HEK293 (cell line): ENCODE results near the gene SMKR1.

Source experiments
- CTCF ChIA-PET: fragments of 350-600 bp; formaldehyde crosslinking; extraction: SDS; loops from one replicate; lab custom pipeline; 2021; ENCODE audit warnings: antibody characterized with exemption; lab: Yijun Ruan, JAX
- POLR2A ChIA-PET: fragments of 300-600 bp; formaldehyde crosslinking; extraction: SDS; loops from one replicate; lab custom pipeline; 2020; ENCODE audit warnings: antibody characterized with exemption, inconsistent platforms; lab: Yijun Ruan, JAX
- H3K27ac ChIP-seq: fragments of 200-500 bp; sonication (Bioruptor generic); 2 replicates; pipeline ENCODE4 v1.5.1; 2014; ENCODE audit warnings: low read depth, low read length, control low read depth, inconsistent platforms; ENCODE audit errors: extremely low read depth
- H3K36me3 ChIP-seq, 2 experiments: fragments of 200-500 bp in 1 of 2; sonication (Bioruptor generic) in 1 of 2; 1 replicate in 1 of 2; 2 replicates in 1 of 2; pipeline ENCODE4 v1.5.1; 2014 to 2017; ENCODE audit warnings: inconsistent platforms in 2 of 2, low read length in 2 of 2; ENCODE audit not compliant: control insufficient read depth in 2 of 2, insufficient read depth in 1 of 2
- H3K4me1 ChIP-seq: fragments of 200-500 bp; sonication (Bioruptor generic); 2 replicates; pipeline ENCODE4 v1.5.1; 2014; ENCODE audit warnings: mild to moderate bottlenecking, low read length, inconsistent platforms; ENCODE audit not compliant: control insufficient read depth, insufficient read depth
- H3K4me3 ChIP-seq: 2 replicates; pipeline ENCODE4 v1.5.1; 2011; ENCODE audit warnings: low read depth, mild to moderate bottlenecking, control low read depth, low read length, moderate library complexity
- H3K9me3 ChIP-seq: fragments of 200-500 bp; sonication (Bioruptor generic); 2 replicates; pipeline ENCODE4 v1.5.1; 2014; ENCODE audit warnings: low read depth, low read length, inconsistent platforms; ENCODE audit not compliant: control insufficient read depth, insufficient read depth
- GLI2 ChIP-seq: fragments of 450-650 bp; formaldehyde crosslinking; IDR thresholded peaks from 2 replicates; pipeline ENCODE4; 2017; ENCODE audit warnings: missing biosample characterization, missing genetic modification characterization, low read depth, borderline replicate concordance
- REPIN1 ChIP-seq: fragments of 450-650 bp; formaldehyde crosslinking; IDR thresholded peaks from 2 replicates; pipeline ENCODE4 v1.5.1; 2017; ENCODE audit warnings: missing biosample characterization, missing genetic modification characterization, low read depth
- SCRT1 ChIP-seq: fragments of 450-650 bp; formaldehyde crosslinking; IDR thresholded peaks from 2 replicates; pipeline ENCODE4 v1.5.1; 2016; ENCODE audit warnings: missing biosample characterization, missing genetic modification characterization, borderline replicate concordance
- SETDB1 ChIP-seq: IDR thresholded peaks from one replicate; pipeline ENCODE4 v1.6.1; 2017; ENCODE audit warnings: mild to moderate bottlenecking, low read length, moderate library complexity, mixed read lengths; ENCODE audit not compliant: insufficient read length
- ZBTB48 ChIP-seq: fragments of 450-650 bp; formaldehyde crosslinking; IDR thresholded peaks from 2 replicates; pipeline ENCODE4 v1.5.1; 2016; ENCODE audit warnings: missing biosample characterization, missing genetic modification characterization
- ZNF791 ChIP-seq: fragments of 450-650 bp; formaldehyde crosslinking; IDR thresholded peaks from 2 replicates; pipeline ENCODE4 v1.5.1; 2016; ENCODE audit warnings: missing biosample characterization, missing genetic modification characterization
- TF ChIP-seq, protein P1 (sequence below): fragments of 450-650 bp; formaldehyde crosslinking; IDR thresholded peaks from 2 replicates; pipeline ENCODE4 v1.5.1; 2016; ENCODE audit warnings: missing biosample characterization, missing genetic modification characterization
- TF ChIP-seq, protein P2 (sequence below): sonication (generic); formaldehyde crosslinking; IDR thresholded peaks from 2 replicates; pipeline ENCODE4 v1.8.1; 2022; ENCODE audit warnings: mild to moderate bottlenecking, moderate library complexity, missing genetic modification reagents
- TF ChIP-seq, protein P3 (sequence below): fragments of 450-650 bp; formaldehyde crosslinking; IDR thresholded peaks from 2 replicates; pipeline ENCODE4 v1.5.1; 2016; ENCODE audit warnings: missing biosample characterization, missing genetic modification characterization
- TF ChIP-seq, protein P4 (sequence below): fragments of 450-650 bp; formaldehyde crosslinking; IDR thresholded peaks from 2 replicates; pipeline ENCODE4 v1.5.1; 2017; ENCODE audit warnings: missing biosample characterization, missing genetic modification characterization
- TF ChIP-seq, protein P5 (sequence below): fragments of 450-650 bp; formaldehyde crosslinking; IDR thresholded peaks from 2 replicates; pipeline ENCODE4 v1.5.1; 2016; ENCODE audit warnings: missing biosample characterization, missing genetic modification characterization

Gene SMKR1

DNA sequence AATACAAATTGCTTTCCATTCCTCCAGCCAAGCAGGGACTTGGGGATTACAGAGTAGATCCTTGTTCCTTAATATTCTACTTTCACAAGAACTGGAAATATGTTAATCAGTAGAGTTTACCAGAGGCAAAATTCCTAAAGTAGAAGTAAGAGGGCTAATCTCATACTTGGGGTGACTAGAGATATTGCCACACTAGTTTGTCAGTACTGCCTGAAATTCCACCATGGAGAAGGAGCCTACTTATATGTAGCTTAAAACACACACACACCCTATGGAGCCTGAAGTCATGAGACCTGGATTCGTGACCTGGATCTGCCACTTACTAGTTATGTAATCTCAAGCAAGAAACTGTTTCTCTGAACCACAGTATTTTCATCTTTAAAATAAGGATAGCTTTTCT, 34.2 kb upstream of the SMKR1 start (continued):
- TF ChIP-seq GLI2 (tag by site-specific recombination), result no peak

DNA sequence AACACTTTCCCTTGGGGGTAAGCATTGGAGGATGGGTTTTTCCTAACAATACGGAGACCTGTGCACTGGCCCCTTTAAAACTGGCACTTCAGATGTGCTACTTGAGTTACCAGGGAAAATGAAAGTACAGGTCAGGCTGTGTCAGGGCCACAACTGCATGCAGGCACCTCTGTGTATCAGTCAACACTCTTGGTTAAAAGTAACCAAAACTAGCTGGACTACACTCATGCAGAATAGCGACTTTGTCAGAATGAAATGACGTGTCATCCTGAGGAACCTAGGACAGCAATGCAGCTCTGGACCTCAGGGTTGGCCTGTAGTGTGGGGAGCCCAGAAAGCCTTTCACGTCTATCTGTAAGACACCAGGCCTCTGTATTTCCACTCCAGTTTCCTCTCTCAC, 33.8 kb upstream of the SMKR1 start:
- Histone ChIP-seq H3K36me3 (peaks cover 3 to 48% of the 10 kb centered on the region in 2 experiments), H3K4me3 (no peak overlapping the region), H3K9me3 (no peaks in the 10 kb centered on the region), H3K4me1 (no peaks in the 10 kb centered on the region), H3K27ac (no peak overlapping the region)
- POLR2A ChIA-PET, result no interaction called here
- CTCF ChIA-PET, result interaction anchor here (0.7 to 6.6 kb wide), 6 partner anchors 35 to 250 kb away, joined by 3 to 74 read pairs (median 6); no protein-coding TSS in a partner anchor
- TF ChIP-seq, protein P1, sequence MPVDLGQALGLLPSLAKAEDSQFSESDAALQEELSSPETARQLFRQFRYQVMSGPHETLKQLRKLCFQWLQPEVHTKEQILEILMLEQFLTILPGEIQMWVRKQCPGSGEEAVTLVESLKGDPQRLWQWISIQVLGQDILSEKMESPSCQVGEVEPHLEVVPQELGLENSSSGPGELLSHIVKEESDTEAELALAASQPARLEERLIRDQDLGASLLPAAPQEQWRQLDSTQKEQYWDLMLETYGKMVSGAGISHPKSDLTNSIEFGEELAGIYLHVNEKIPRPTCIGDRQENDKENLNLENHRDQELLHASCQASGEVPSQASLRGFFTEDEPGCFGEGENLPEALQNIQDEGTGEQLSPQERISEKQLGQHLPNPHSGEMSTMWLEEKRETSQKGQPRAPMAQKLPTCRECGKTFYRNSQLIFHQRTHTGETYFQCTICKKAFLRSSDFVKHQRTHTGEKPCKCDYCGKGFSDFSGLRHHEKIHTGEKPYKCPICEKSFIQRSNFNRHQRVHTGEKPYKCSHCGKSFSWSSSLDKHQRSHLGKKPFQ, result no peak

DNA sequence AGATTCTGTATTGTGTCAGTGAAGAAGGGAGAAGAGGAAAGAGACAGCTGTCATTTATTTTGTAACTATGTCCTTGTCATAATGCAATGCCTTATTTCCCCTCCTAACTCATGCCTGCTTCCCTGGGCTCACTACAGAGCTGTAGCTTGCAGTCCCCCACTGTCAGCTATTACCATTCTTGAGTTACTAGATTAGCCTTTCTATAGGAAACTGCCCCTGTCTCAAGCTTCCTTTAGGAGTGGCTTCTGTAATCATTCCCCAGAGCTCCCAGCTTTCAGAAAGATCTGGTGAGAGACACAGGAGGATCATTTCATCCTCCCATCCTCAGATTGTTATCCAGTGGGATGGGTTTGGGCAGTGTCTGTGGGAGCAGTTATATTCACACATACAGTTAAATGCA, 32.4 kb upstream of the SMKR1 start:
- peaks cover 0 to 42% of the 10 kb centered on the region in 2 experiments for H3K36me3 ChIP-seq
- H3K4me1 ChIP-seq, result no peaks in the 10 kb centered on the region
- no peak for TF ChIP-seq ZNF791
- TF ChIP-seq SETDB1, result no peak
- no peak for TF ChIP-seq ZBTB48 (tag by site-specific recombination)
- TF ChIP-seq, protein P2, sequence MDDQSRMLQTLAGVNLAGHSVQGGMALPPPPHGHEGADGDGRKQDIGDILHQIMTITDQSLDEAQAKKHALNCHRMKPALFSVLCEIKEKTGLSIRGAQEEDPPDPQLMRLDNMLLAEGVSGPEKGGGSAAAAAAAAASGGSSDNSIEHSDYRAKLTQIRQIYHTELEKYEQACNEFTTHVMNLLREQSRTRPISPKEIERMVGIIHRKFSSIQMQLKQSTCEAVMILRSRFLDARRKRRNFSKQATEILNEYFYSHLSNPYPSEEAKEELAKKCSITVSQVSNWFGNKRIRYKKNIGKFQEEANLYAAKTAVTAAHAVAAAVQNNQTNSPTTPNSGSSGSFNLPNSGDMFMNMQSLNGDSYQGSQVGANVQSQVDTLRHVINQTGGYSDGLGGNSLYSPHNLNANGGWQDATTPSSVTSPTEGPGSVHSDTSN (CRISPR knock-in tag), result no peak
- TF ChIP-seq SCRT1 (tag by site-specific recombination), result no peak
- POLR2A ChIA-PET, result no interaction called here
- no peaks in the 10 kb centered on the region for H3K9me3 ChIP-seq
- H3K4me3 ChIP-seq, result no peak overlapping the region
- no peak overlapping the region for H3K27ac ChIP-seq
- CTCF ChIA-PET, result interaction anchor here (0.7 to 6.6 kb wide), 6 partner anchors 68 to 682 kb away, joined by 3 to 74 read pairs (median 6); no protein-coding TSS in a partner anchor

DNA sequence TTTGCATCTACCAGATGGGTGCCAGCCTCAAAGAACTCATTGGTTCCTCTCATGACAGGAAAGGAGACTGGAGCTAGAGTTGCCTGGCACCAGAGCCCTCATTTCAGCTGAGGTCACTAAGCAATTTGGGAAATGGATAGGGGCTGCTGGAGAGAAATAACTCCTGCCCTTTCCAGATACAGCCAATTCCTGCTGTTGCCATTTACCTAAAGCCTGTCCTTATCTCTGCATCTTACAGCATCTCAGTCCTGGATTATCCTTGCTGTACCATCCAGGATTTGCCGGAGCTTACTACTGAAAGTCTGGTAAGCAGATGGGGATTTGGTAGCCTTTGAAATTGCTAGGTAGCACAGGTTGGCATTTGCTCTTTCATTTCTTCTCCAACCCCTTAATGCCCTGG, 31.9 kb upstream of the SMKR1 start:
- Histone ChIP-seq H3K4me1 (no peaks in the 10 kb centered on the region), H3K36me3 (peaks cover 0 to 42% of the 10 kb centered on the region in 2 experiments), H3K27ac (no peak overlapping the region), H3K9me3 (no peaks in the 10 kb centered on the region), H3K4me3 (no peak overlapping the region)
- POLR2A ChIA-PET, result no interaction called here
- CTCF ChIA-PET, result interaction anchor here (0.8 to 6.6 kb wide), 7 partner anchors 40 to 251 kb away, joined by 3 to 74 read pairs (median 6); no protein-coding TSS in a partner anchor
- TF ChIP-seq, protein P3, sequence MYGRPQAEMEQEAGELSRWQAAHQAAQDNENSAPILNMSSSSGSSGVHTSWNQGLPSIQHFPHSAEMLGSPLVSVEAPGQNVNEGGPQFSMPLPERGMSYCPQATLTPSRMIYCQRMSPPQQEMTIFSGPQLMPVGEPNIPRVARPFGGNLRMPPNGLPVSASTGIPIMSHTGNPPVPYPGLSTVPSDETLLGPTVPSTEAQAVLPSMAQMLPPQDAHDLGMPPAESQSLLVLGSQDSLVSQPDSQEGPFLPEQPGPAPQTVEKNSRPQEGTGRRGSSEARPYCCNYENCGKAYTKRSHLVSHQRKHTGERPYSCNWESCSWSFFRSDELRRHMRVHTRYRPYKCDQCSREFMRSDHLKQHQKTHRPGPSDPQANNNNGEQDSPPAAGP, result no peak
- TF ChIP-seq, protein P4, sequence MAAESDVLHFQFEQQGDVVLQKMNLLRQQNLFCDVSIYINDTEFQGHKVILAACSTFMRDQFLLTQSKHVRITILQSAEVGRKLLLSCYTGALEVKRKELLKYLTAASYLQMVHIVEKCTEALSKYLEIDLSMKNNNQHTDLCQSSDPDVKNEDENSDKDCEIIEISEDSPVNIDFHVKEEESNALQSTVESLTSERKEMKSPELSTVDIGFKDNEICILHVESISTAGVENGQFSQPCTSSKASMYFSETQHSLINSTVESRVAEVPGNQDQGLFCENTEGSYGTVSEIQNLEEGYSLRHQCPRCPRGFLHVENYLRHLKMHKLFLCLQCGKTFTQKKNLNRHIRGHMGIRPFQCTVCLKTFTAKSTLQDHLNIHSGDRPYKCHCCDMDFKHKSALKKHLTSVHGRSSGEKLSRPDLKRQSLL (tag by site-specific recombination), result no peak
- TF ChIP-seq, protein P5, sequence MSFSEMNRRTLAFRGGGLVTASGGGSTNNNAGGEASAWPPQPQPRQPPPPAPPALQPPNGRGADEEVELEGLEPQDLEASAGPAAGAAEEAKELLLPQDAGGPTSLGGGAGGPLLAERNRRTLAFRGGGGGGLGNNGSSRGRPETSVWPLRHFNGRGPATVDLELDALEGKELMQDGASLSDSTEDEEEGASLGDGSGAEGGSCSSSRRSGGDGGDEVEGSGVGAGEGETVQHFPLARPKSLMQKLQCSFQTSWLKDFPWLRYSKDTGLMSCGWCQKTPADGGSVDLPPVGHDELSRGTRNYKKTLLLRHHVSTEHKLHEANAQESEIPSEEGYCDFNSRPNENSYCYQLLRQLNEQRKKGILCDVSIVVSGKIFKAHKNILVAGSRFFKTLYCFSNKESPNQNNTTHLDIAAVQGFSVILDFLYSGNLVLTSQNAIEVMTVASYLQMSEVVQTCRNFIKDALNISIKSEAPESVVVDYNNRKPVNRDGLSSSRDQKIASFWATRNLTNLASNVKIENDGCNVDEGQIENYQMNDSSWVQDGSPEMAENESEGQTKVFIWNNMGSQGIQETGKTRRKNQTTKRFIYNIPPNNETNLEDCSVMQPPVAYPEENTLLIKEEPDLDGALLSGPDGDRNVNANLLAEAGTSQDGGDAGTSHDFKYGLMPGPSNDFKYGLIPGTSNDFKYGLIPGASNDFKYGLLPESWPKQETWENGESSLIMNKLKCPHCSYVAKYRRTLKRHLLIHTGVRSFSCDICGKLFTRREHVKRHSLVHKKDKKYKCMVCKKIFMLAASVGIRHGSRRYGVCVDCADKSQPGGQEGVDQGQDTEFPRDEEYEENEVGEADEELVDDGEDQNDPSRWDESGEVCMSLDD (tag by site-specific recombination), result no peak
- no peak for TF ChIP-seq REPIN1 (tag by site-specific recombination)
